HG03342 (cell line): Measurements from ENCODE around the gene CFAP107.
"Not testable (repeated sequence)": the region's sequence is repeated elsewhere in the genome, so short reads cannot be mapped to it uniquely, and the experiment has no call there.

ENCODE experiments used
- ATAC-seq: cut with Tn5 transposase; IDR thresholded peaks from one replicate; pipeline ENCODE4 v1.9.1; 2021; ENCODE audit warnings: mild to moderate bottlenecking, moderate library complexity; ENCODE audit not compliant: unreplicated experiment

Gene CFAP107

GRCh38 chr1:12745992-12746323 lies at the start of gene CFAP107:
CFAP107 (plus strand) TSS chr1:12746200; CDS start chr1:12746431, 231 bp downstream.
- ATAC-seq: no peak

GRCh38 chr1:12696658-12697057 lies 49.3 kb upstream of the CFAP107 start:
- ATAC-seq: no peak

GRCh38 chr1:12697397-12697796 lies 48.6 kb upstream of the CFAP107 start:
- no peak for ATAC-seq

- ATAC-seq: no peak
Observed at GRCh38 chr1:12703821-12704451, 42.1 kb upstream of the CFAP107 start.

- no peak for ATAC-seq
Observed at GRCh38 chr1:12706061-12706460, 39.9 kb upstream of the CFAP107 start.

GRCh38 chr1:12708396-12709090 lies 37.5 kb upstream of the CFAP107 start:
- no peak for ATAC-seq

- no peak for ATAC-seq
Observed at GRCh38 chr1:12709091-12709491, 36.9 kb upstream of the CFAP107 start.

GRCh38 chr1:12709696-12710095 lies 36.3 kb upstream of the CFAP107 start:
- no peak for ATAC-seq

GRCh38 chr1:12711536-12711935 lies 34.5 kb upstream of the CFAP107 start:
- no peak for ATAC-seq

- ATAC-seq: no peak
Observed at GRCh38 chr1:12712076-12712475, 33.9 kb upstream of the CFAP107 start.

GRCh38 chr1:12712929-12713328 lies 33.1 kb upstream of the CFAP107 start:
- no peak for ATAC-seq

GRCh38 chr1:12713651-12714050 lies 32.3 kb upstream of the CFAP107 start:
- ATAC-seq: not testable (repeated sequence)

- no peak for ATAC-seq
Observed at GRCh38 chr1:12714710-12715475, 31.1 kb upstream of the CFAP107 start.

- ATAC-seq: no peak
Observed at GRCh38 chr1:12715896-12716437, 30.0 kb upstream of the CFAP107 start, which contains the start of gene AADACL3. AADACL3 (plus strand) TSS chr1:12716110; CDS start chr1:12716177, 67 bp downstream.

GRCh38 chr1:12717301-12717838 lies 28.6 kb upstream of the CFAP107 start:
- no peak for ATAC-seq

- ATAC-seq: no peak
Observed at GRCh38 chr1:12722626-12723025, 23.4 kb upstream of the CFAP107 start.

- ATAC-seq: no peak
Observed at GRCh38 chr1:12728391-12728790, 17.6 kb upstream of the CFAP107 start.

- ATAC-seq: no peak
Observed at GRCh38 chr1:12730156-12730555, 15.8 kb upstream of the CFAP107 start.

- not testable (repeated sequence) for ATAC-seq
Observed at GRCh38 chr1:12731084-12731483, 14.9 kb upstream of the CFAP107 start.

GRCh38 chr1:12734651-12735050 lies 11.3 kb upstream of the CFAP107 start:
- ATAC-seq: no peak

- ATAC-seq: no peak
Observed at GRCh38 chr1:12738934-12739333, 7.1 kb upstream of the CFAP107 start.
